HCT116 (cell line): ENCODE measurements around the gene NPL. TPM values are rescaled to one million over a fixed set of nuclear protein-coding genes. Genes with fewer than 3 reads are reported as not detected.

Experiments used
- ATAC-seq: fragments of 200-7000 bp; cut with Tn5 transposase; 2 replicates; pipeline ENCODE4 v1.9.1; 2020; ENCODE audit warnings: mild to moderate bottlenecking, moderate library complexity
- BruUV-seq: library from RNA; stranded (reverse); fragments of 400-500 nt; replicated peaks from 2 replicates; lab custom pipeline; 2021; lab: Mats Ljungman, UMichigan
- CTCF ChIA-PET: fragments of 300-600 bp; sonication (Branson Sonifier 250); formaldehyde crosslinking; loops from one replicate; lab custom pipeline; 2021; ENCODE audit warnings: antibody characterized with exemption; lab: Charles Lee
- POLR2A ChIA-PET: fragments of 300-600, 350-600 bp; sonication (Branson Sonifier 250); formaldehyde crosslinking; loops from one replicate; lab custom pipeline; 2021; ENCODE audit warnings: antibody characterized with exemption; lab: Charles Lee
- RAD21 ChIA-PET, 2 experiments: fragments of 300-600 bp; sonication (Branson Sonifier 250); formaldehyde crosslinking; loops; one replicate each; lab custom pipeline; 2023; ENCODE audit warnings: low total read pairs in 2 of 2; ENCODE audit not compliant: uncharacterized antibody in 2 of 2, unreplicated experiment in 2 of 2, low non-redundant PET in 1 of 2; lab: Charles Lee
- DNase-seq: peaks from one replicate; pipeline ENCODE4 v3.0.0-alpha.2; 2010; ENCODE audit warnings: low read depth, low spot score
- H2AFZ ChIP-seq: fragments of 200-600 bp; shearing (Covaris generic), sonication (generic); 2 replicates; pipeline ENCODE4 v1.6.1; 2017; ENCODE audit warnings: low read depth, mixed run types, mixed read lengths, antibody characterized with exemption, low read length; ENCODE audit not compliant: poor library complexity, severe bottlenecking
- H3K27ac ChIP-seq: 2 replicates; pipeline ENCODE4 v1.5.1; 2012; ENCODE audit warnings: low read depth, low read length
- H3K27me3 ChIP-seq: fragments of 200-600 bp; sonication (generic); 2 replicates; pipeline ENCODE4 v1.6.1; 2016; ENCODE audit warnings: mixed run types, low read length, mixed read lengths; ENCODE audit not compliant: insufficient read depth
- H3K36me3 ChIP-seq, 2 experiments: fragments of 200-500 bp in 1 of 2; fragments of 200-600 bp in 1 of 2; sonication (Bioruptor generic) in 1 of 2; sonication (generic) in 1 of 2; 2 replicates each; pipeline versions ENCODE4 v1.5.1 to v1.6.1; 2014 to 2016; ENCODE audit warnings: low read length in 2 of 2, inconsistent platforms in 1 of 2, mixed read lengths in 1 of 2, mixed run types in 1 of 2; ENCODE audit not compliant: insufficient read depth in 2 of 2, control insufficient read depth in 1 of 2
- H3K4me1 ChIP-seq, 2 experiments: fragments of 200-600 bp in 1 of 2; sonication (generic) in 1 of 2; 2 replicates each; pipeline versions ENCODE4 v1.5.1 to v1.6.1; 2012 to 2017; ENCODE audit warnings: low read length in 2 of 2, inconsistent platforms in 1 of 2, mild to moderate bottlenecking in 1 of 2, mixed read lengths in 1 of 2, mixed run types in 1 of 2, moderate library complexity in 1 of 2; ENCODE audit not compliant: insufficient read depth in 2 of 2, control insufficient read depth in 1 of 2
- H3K4me2 ChIP-seq: fragments of 200-600 bp; sonication (generic); 2 replicates; pipeline ENCODE4 v1.6.1; 2017; ENCODE audit warnings: mixed run types, low read length, mixed read lengths
- H3K4me3 ChIP-seq, 2 experiments: fragments of 200-600 bp in 1 of 2; sonication (generic) in 1 of 2; replicated peaks in 1 of 2; 2 replicates each; pipeline ENCODE4 v1.5.1; 2011 to 2016; ENCODE audit warnings: low read length in 2 of 2, control low read depth in 1 of 2, low read depth in 1 of 2, mild to moderate bottlenecking in 1 of 2, mixed read lengths in 1 of 2, mixed run types in 1 of 2
- H3K79me2 ChIP-seq: fragments of 200-600 bp; sonication (generic); 2 replicates; pipeline ENCODE4 v1.6.1; 2017; ENCODE audit warnings: mild to moderate bottlenecking, mixed run types, low read length, moderate library complexity, mixed read lengths; ENCODE audit not compliant: insufficient read depth
- H3K9ac ChIP-seq: fragments of 200-600 bp; sonication (generic); 2 replicates; pipeline ENCODE4 v1.6.1; 2016; ENCODE audit warnings: low read length, mixed read lengths
- H3K9me2 ChIP-seq: fragments of 200-600 bp; sonication (generic), shearing (Covaris generic); 2 replicates; pipeline ENCODE4 v1.6.1; 2017; ENCODE audit warnings: mixed run types, mild to moderate bottlenecking, moderate library complexity; ENCODE audit not compliant: insufficient read depth
- H3K9me3 ChIP-seq, 2 experiments: fragments of 200-500 bp in 1 of 2; fragments of 200-600 bp in 1 of 2; sonication (Bioruptor generic) in 1 of 2; sonication (generic) in 1 of 2; 2 replicates each; pipeline ENCODE4 v1.6.1; 2014 to 2017; ENCODE audit warnings: low read length in 2 of 2, mixed read lengths in 2 of 2, inconsistent platforms in 1 of 2, low read depth in 1 of 2, mild to moderate bottlenecking in 1 of 2, mixed run types in 1 of 2, moderate library complexity in 1 of 2; ENCODE audit not compliant: control insufficient read depth in 1 of 2, insufficient read depth in 1 of 2
- H4K20me1 ChIP-seq: fragments of 200-600 bp; sonication (generic), shearing (Covaris generic); 2 replicates; pipeline ENCODE4 v1.6.1; 2017; ENCODE audit warnings: mixed run types, mild to moderate bottlenecking, moderate library complexity; ENCODE audit not compliant: insufficient read depth
- EGR1 ChIP-seq: IDR thresholded peaks from 2 replicates; pipeline ENCODE4 v1.6.1; 2012; ENCODE audit warnings: low read depth
- EZH2 ChIP-seq: fragments of 200-600 bp; sonication (generic); IDR thresholded peaks from 2 replicates; pipeline ENCODE4 v1.6.1; 2017; ENCODE audit warnings: antibody characterized with exemption, mixed run types
- EZH2phosphoT487 ChIP-seq: fragments of 200-600 bp; IDR thresholded peaks from 2 replicates; pipeline ENCODE4 v1.6.1; 2018; ENCODE audit warnings: antibody characterized with exemption, borderline replicate concordance
- FOSL1 ChIP-seq: IDR thresholded peaks from 2 replicates; pipeline ENCODE4 v1.6.1; 2012; ENCODE audit warnings: low read depth
- JUND ChIP-seq: IDR thresholded peaks from 2 replicates; pipeline ENCODE4 v1.6.1; 2012
- POLR2A ChIP-seq: IDR thresholded peaks from 2 replicates; pipeline ENCODE4 v1.7.0; 2011; ENCODE audit warnings: borderline replicate concordance; ENCODE audit not compliant: insufficient read depth, insufficient read length; ENCODE audit errors: extremely low read depth
- SIN3A ChIP-seq: IDR thresholded peaks from 2 replicates; pipeline ENCODE4 v1.6.1; 2012; ENCODE audit warnings: low read depth
- TCF7L2 ChIP-seq: IDR thresholded peaks from 2 replicates; pipeline ENCODE4 v1.7.0; 2011; ENCODE audit warnings: borderline replicate concordance, inconsistent platforms; ENCODE audit not compliant: insufficient read depth, insufficient read length; ENCODE audit errors: extremely low read depth
- YY1 ChIP-seq: IDR thresholded peaks from 2 replicates; pipeline ENCODE4 v1.6.1; 2011; ENCODE audit warnings: low read length, low read depth, moderate library complexity, mild to moderate bottlenecking; ENCODE audit not compliant: insufficient replicate concordance; ENCODE audit errors: extremely low read depth
- ZFX ChIP-seq: fragments of 450-650 bp; IDR thresholded peaks from 2 replicates; pipeline ENCODE4 v1.6.1; 2017
- intact Hi-C: fragments of 100-400 bp; cut with micrococcal nuclease; formaldehyde crosslinking; loops from 2 replicates; pipeline ENCODE4 v1.10.0; 2022
- total RNA-seq: library from RNA; stranded (reverse); gene quantifications from one replicate; pipeline ENCODE4 v1.2.1, GENCODE V29; 2021; ENCODE audit not compliant: unreplicated experiment
- TF ChIP-seq, protein P1 (sequence below): IDR thresholded peaks from 2 replicates; pipeline ENCODE4 v1.6.1; 2012
- TF ChIP-seq, protein P2 (sequence below): IDR thresholded peaks from 2 replicates; pipeline ENCODE4 v1.6.1; 2012
- TF ChIP-seq, protein P3 (sequence below): IDR thresholded peaks from 2 replicates; pipeline ENCODE4 v1.6.1; 2012; ENCODE audit warnings: low read depth

The NPL gene
- total RNA-seq, 1 experiment from 2014 or later: 0.39 TPM

DNA sequence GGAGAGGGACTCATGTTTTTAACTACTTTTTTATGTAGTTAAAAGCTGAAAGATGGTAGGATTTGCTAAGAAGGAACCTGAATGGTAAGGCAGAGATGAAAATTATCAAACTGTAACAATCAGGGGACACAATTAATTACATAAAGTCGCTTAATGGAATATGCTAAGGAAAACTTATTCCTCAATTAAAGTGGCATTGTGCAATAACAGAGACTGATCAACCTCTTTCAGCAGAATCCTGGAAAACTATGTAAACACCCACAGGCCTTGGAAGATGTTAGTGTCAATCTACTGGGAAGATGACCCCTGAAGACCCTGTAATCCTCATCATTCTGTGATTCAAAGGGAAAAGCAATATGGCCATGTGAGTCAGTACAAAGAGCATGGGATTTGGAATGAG lies 46.8 kb upstream of the NPL start:
- POLR2A ChIA-PET: no interaction called here
- no peaks in the 10 kb centered on the region for H3K79me2 ChIP-seq
- BruUV-seq: no TSS peak
- no peaks in the 10 kb centered on the region for H3K9me3 ChIP-seq
- H4K20me1 ChIP-seq: no peaks in the 10 kb centered on the region
- H3K4me2 ChIP-seq: no peak overlapping the region
- intact Hi-C loops: no loop called here
- H3K4me3 ChIP-seq: no peak overlapping the region
- H3K27me3 ChIP-seq: no peaks in the 10 kb centered on the region; the same call in 1 of the 2 replicates
- no peaks in the 10 kb centered on the region for H3K4me1 ChIP-seq
- H3K36me3 ChIP-seq: no peaks in the 10 kb centered on the region
- TF ChIP-seq JUND (no peak), YY1 (no peak), SIN3A (no peak), TCF7L2 (no peak), FOSL1 (no peak)
- TF ChIP-seq, protein P1, sequence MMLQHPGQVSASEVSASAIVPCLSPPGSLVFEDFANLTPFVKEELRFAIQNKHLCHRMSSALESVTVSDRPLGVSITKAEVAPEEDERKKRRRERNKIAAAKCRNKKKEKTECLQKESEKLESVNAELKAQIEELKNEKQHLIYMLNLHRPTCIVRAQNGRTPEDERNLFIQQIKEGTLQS: no peak
- no peak overlapping the region for H3K27ac ChIP-seq
- CTCF ChIA-PET: no interaction called here
- no peak overlapping the region for H3K9ac ChIP-seq
- ATAC-seq: no peak
- H2AFZ ChIP-seq: no peak overlapping the region
- no peak for DNase-seq
- RAD21 ChIA-PET: no interaction called here
- H3K9me2 ChIP-seq: no peaks in the 10 kb centered on the region

DNA sequence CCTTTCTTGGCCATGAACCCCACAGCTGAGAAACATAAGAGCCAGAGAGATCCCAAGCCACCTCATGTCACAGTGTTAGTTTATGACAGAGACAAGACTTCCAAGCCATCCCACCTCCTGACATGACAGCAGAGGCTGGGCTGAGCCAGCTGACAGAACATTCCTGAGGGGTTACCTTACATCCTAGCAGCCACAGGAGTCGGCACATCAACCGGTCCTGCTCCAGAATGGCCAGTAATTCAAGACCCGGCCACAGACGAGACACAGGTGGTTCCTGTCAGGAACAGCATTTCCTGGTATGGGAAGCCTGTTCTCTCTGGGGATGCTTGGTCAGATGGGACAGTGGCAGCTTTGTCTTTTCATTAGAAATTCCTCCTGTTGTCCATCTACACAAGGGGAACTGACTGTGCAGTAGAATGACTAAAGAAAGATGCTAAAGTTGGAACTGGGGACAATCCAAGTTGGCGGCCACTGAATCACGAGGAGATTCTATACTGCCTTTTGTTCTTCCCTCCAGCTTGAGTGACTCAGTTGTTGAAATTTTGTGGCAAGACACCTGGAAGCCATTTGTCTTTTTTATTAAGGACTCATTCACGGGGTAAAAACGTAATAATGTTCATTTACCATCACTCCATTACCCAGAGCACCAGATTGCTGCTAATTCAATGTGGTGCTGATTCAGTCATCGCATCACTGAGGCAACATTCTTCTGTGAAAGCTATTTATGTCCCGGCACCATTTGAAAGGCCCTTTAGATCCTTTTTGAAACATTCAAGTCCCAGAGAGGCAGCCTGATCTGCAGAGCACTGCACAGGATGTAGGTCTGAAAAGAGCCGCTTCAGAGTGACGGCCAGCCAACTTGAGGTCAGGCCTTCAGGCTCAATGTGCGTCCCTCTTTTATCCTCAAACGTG lies 37.2 kb upstream of the NPL start:
- intact Hi-C loops: no loop called here
- Histone ChIP-seq H3K27me3 (no peaks in the 10 kb centered on the region; the same call in 1 of the 2 replicates), H3K36me3 (no peaks in the 10 kb centered on the region), H4K20me1 (no peaks in the 10 kb centered on the region), H3K4me3 (no peak overlapping the region), H3K27ac (no peak overlapping the region), H3K4me1 (no peaks in the 10 kb centered on the region), H3K9me2 (no peaks in the 10 kb centered on the region), H2AFZ (no peak overlapping the region), H3K9me3 (no peaks in the 10 kb centered on the region), H3K4me2 (no peak overlapping the region), H3K79me2 (no peaks in the 10 kb centered on the region), H3K9ac (no peak overlapping the region)
- RAD21 ChIA-PET: no interaction called here
- POLR2A ChIA-PET: no interaction called here
- CTCF ChIA-PET: no interaction called here
- DNase-seq (no peak), ATAC-seq (no peak)
- BruUV-seq: no TSS peak
- TF ChIP-seq, protein P2, sequence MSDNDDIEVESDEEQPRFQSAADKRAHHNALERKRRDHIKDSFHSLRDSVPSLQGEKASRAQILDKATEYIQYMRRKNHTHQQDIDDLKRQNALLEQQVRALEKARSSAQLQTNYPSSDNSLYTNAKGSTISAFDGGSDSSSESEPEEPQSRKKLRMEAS: no peak
- TF ChIP-seq SIN3A: no peak
- no peak for TF ChIP-seq POLR2A
- TF ChIP-seq, protein P3, sequence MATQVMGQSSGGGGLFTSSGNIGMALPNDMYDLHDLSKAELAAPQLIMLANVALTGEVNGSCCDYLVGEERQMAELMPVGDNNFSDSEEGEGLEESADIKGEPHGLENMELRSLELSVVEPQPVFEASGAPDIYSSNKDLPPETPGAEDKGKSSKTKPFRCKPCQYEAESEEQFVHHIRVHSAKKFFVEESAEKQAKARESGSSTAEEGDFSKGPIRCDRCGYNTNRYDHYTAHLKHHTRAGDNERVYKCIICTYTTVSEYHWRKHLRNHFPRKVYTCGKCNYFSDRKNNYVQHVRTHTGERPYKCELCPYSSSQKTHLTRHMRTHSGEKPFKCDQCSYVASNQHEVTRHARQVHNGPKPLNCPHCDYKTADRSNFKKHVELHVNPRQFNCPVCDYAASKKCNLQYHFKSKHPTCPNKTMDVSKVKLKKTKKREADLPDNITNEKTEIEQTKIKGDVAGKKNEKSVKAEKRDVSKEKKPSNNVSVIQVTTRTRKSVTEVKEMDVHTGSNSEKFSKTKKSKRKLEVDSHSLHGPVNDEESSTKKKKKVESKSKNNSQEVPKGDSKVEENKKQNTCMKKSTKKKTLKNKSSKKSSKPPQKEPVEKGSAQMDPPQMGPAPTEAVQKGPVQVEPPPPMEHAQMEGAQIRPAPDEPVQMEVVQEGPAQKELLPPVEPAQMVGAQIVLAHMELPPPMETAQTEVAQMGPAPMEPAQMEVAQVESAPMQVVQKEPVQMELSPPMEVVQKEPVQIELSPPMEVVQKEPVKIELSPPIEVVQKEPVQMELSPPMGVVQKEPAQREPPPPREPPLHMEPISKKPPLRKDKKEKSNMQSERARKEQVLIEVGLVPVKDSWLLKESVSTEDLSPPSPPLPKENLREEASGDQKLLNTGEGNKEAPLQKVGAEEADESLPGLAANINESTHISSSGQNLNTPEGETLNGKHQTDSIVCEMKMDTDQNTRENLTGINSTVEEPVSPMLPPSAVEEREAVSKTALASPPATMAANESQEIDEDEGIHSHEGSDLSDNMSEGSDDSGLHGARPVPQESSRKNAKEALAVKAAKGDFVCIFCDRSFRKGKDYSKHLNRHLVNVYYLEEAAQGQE: no peak
- no peak for TF ChIP-seq EGR1
- no peak for TF ChIP-seq EZH2
- no peak for TF ChIP-seq TCF7L2
- TF ChIP-seq EZH2phosphoT487: no peak
- TF ChIP-seq ZFX: no peak
- TF ChIP-seq, protein P1: no peak
- TF ChIP-seq JUND: no peak
